ENCODE measurements around the gene FBXO36.
"Not testable (repeated sequence)": the region's sequence is repeated elsewhere in the genome, so short reads cannot be mapped to it uniquely, and the experiment has no call there.

FBXO36 gene

GRCh38 chr2:229927817-229928321 is 5.6 kb downstream of the FBXO36 start:
- Mint-ChIP-seq H3K27me3 (no peaks in the 10 kb centered on the region), H3K4me1 (ENCODE audit: low read depth) (peaks cover 31% of the 10 kb centered on the region), H3K9me3 (no peaks in the 10 kb centered on the region), H3K27ac (no peak overlapping the region), H3K4me3 (no peak overlapping the region), H3K36me3 (ENCODE audit: low read depth) (no peaks in the 10 kb centered on the region)

DNA sequence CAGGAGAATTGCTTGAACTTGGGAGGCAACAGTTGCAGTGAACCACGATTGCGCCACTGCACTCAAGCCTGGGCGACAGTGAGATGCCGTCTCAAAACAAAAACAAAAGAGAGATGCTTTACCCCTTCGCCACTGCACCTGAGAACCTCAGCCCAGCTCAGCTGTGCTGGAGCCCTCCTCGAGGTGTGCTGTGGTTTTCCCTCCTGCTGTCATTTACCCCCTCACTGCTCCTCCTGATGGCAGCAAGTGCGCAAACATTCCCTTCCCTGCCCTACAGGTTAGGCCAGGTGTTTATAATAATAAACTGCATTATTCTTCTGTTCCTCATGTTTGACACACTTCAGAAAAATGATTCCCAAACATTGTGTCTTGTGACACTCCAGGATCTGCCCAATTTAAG is 8.4 kb downstream of the FBXO36 start:
- no peaks in the 10 kb centered on the region for H3K9me3 Mint-ChIP-seq
- no peak overlapping the region for H3K4me3 Mint-ChIP-seq
- H3K27me3 Mint-ChIP-seq: no peaks in the 10 kb centered on the region
- H3K27ac Mint-ChIP-seq: no peak overlapping the region
- H3K4me1 Mint-ChIP-seq (ENCODE audit: low read depth): peaks cover 13% of the 10 kb centered on the region
- H3K36me3 Mint-ChIP-seq (ENCODE audit: low read depth): no peaks in the 10 kb centered on the region

DNA sequence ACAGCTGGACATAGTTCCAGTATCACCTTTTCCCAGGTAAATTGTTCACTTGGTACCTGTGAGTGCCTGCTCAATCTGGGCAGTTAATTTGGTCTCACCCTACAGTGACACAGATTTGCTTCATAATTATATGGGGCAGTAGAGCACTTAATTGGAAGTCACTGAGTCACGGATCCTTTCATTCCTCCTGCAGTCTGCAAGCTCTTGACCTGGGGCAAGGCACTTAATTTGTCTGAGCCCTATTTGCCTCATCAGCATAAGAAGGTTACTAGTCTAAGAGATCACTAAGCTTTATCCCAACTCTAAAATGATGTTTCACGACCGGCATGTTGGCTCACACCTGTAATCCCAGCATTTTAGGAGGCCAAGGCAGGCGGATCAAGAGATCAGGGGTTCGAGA is 8.9 kb downstream of the FBXO36 start:
- peaks cover 13% of the 10 kb centered on the region for H3K4me1 Mint-ChIP-seq (ENCODE audit: low read depth)
- H3K9me3 Mint-ChIP-seq: no peaks in the 10 kb centered on the region
- H3K27me3 Mint-ChIP-seq: no peaks in the 10 kb centered on the region
- H3K27ac Mint-ChIP-seq: no peak overlapping the region
- no peaks in the 10 kb centered on the region for H3K36me3 Mint-ChIP-seq (ENCODE audit: low read depth)
- no peak overlapping the region for H3K4me3 Mint-ChIP-seq

DNA sequence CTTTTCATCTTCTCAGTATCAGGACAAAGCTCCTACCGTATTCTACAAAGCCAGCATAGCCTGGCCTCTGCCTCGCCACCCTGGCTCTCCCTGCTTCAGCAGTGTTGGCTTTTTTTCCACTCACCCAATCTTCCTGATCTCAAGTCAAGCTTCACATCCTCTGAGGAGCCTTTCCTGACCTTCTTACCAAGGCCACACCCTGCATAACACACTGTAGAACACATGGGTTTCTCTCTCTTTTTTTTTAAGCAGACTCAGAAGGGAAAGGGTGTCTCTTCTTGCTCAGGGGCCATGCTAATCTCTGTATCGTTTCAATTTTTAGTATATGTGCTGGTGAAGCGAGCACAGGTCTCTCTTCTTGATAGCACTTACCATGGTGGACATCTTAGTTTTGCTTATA is 15.2 kb downstream of the FBXO36 start:
- H3K4me3 Mint-ChIP-seq: no peak overlapping the region
- H3K27me3 Mint-ChIP-seq: no peaks in the 10 kb centered on the region
- H3K36me3 Mint-ChIP-seq (ENCODE audit: low read depth): no peaks in the 10 kb centered on the region
- no peaks in the 10 kb centered on the region for H3K9me3 Mint-ChIP-seq
- H3K4me1 Mint-ChIP-seq (ENCODE audit: low read depth): no peaks in the 10 kb centered on the region
- no peak overlapping the region for H3K27ac Mint-ChIP-seq

GRCh38 chr2:229942671-229943070 is 20.4 kb downstream of the FBXO36 start:
- Mint-ChIP-seq H3K27me3 (no peaks in the 10 kb centered on the region), H3K4me1 (ENCODE audit: low read depth) (peaks cover 11% of the 10 kb centered on the region), H3K27ac (no peak overlapping the region), H3K36me3 (ENCODE audit: low read depth) (no peaks in the 10 kb centered on the region), H3K9me3 (no peaks in the 10 kb centered on the region), H3K4me3 (no peak overlapping the region)

- H3K4me3 Mint-ChIP-seq: no peak overlapping the region
- no peaks in the 10 kb centered on the region for H3K36me3 Mint-ChIP-seq (ENCODE audit: low read depth)
- no peak overlapping the region for H3K27ac Mint-ChIP-seq
- peaks cover 13% of the 10 kb centered on the region for H3K4me1 Mint-ChIP-seq (ENCODE audit: low read depth)
- H3K9me3 Mint-ChIP-seq: no peaks in the 10 kb centered on the region
- H3K27me3 Mint-ChIP-seq: no peaks in the 10 kb centered on the region
These were observed 20.9 kb downstream of the FBXO36 start for GRCh38 chr2:229943171-229943570.

DNA sequence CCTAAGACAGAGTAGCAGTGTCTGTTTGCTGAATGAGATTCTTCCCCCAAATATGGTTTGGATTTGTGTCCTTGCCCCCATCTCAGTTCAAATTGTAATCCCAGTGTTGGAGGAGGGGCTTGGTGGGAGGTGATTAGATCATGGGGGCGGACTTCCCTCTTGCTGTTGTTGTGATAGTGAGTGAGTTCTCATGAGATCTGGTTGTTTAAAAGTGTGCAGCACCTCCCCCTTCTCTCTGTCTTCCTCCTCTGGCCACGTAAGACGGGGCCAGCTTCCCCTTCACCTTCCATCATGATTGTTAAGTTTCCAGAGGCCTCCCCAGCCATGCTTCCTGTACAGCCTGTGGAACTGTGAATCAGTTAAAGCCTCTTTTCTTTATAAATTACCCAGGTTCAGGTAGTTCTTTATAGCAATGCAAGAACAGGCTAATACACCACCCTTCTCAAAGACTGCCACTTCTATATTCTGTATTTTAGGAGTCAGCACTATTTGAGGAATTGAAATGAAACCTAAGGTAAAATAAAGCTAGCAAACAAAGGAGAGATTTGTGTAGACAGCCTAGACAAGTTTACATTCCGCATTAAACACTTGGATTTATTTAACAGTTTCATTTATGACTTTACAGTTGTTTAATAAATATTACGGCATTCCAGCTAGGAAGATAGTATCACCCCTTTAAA is 21.6 kb downstream of the FBXO36 start:
- Mint-ChIP-seq H3K27ac (no peak overlapping the region), H3K4me3 (no peak overlapping the region), H3K36me3 (ENCODE audit: low read depth) (no peaks in the 10 kb centered on the region), H3K4me1 (ENCODE audit: low read depth) (peaks cover 13% of the 10 kb centered on the region), H3K9me3 (no peaks in the 10 kb centered on the region), H3K27me3 (no peaks in the 10 kb centered on the region)

DNA sequence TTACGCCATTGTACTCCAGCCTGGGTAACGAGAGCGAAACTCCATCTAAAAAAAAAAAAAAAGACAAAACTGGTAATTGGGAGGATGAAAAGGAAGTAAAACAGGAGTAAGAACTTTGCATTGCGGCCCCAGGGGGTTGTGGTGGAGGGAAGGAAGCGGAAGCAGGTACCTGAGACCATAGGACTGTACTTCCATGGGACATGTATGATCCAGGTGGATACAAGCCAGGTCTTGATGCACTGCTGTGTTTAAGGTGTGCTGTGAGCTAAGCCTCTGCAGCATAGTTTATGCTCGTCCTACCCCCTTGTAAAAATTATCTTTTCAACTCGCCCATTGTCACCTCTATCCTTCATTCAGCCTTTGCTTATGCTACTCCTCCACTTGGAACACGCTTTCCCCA is 23.7 kb downstream of the FBXO36 start:
- no peak overlapping the region for H3K4me3 Mint-ChIP-seq
- no peaks in the 10 kb centered on the region for H3K27me3 Mint-ChIP-seq
- no peak overlapping the region for H3K27ac Mint-ChIP-seq
- H3K4me1 Mint-ChIP-seq (ENCODE audit: low read depth): peaks cover 13% of the 10 kb centered on the region
- H3K9me3 Mint-ChIP-seq: no peaks in the 10 kb centered on the region
- no peaks in the 10 kb centered on the region for H3K36me3 Mint-ChIP-seq (ENCODE audit: low read depth)

DNA sequence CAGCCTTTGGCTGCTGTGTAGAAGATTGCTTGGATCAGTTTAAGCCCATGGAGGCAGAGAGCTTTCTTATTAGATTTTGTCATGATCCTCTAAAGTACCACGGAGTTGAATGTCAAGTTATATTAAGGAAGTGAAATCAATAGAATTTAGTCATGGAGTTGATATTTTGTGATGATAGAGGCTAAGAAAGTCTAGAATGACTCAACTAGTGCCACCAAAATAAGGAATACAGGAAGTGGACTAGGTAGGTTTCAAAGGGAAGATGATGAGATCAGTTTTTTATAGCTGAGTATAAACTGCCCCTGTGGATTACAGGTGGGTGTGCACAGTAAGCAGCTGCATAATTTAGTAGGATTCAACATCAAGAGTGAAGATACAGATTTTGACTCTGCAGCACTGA is 25.2 kb downstream of the FBXO36 start:
- peaks cover 13% of the 10 kb centered on the region for H3K4me1 Mint-ChIP-seq (ENCODE audit: low read depth)
- no peak overlapping the region for H3K4me3 Mint-ChIP-seq
- no peak overlapping the region for H3K27ac Mint-ChIP-seq
- no peaks in the 10 kb centered on the region for H3K27me3 Mint-ChIP-seq
- H3K9me3 Mint-ChIP-seq: no peaks in the 10 kb centered on the region
- H3K36me3 Mint-ChIP-seq (ENCODE audit: low read depth): no peaks in the 10 kb centered on the region

DNA sequence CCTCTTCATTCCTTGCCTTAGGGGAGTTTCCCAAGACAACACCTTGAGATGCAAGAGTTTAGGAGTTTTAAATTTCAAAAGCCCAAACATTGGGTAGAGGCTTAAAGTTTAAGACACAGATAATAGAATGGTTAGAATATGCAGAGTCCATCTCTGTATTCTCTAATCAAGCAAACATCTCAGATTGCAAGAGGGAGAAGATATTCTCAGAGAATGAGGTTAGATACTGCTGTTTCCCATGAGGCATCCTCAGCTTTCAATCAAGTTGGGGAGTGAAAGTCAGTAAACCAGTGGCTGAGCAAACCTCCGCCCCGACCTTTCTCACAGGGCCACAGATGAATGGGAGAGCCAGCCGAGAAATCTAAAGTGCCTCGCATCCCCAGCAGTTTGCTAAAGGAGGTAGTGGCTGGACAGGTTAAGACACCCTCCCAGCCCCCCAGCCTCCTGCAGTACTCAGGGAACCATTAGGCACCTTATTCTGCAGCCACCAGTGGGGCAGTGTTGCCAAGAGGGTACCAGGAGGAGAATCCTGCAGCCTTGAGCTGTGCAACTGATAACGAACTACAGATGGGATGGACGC is 30.0 kb downstream of the FBXO36 start:
- H3K27me3 Mint-ChIP-seq: no peaks in the 10 kb centered on the region
- no peak overlapping the region for H3K27ac Mint-ChIP-seq
- H3K9me3 Mint-ChIP-seq: no peaks in the 10 kb centered on the region
- no peaks in the 10 kb centered on the region for H3K36me3 Mint-ChIP-seq (ENCODE audit: low read depth)
- no peak overlapping the region for H3K4me3 Mint-ChIP-seq
- peaks cover 6% of the 10 kb centered on the region for H3K4me1 Mint-ChIP-seq (ENCODE audit: low read depth)

DNA sequence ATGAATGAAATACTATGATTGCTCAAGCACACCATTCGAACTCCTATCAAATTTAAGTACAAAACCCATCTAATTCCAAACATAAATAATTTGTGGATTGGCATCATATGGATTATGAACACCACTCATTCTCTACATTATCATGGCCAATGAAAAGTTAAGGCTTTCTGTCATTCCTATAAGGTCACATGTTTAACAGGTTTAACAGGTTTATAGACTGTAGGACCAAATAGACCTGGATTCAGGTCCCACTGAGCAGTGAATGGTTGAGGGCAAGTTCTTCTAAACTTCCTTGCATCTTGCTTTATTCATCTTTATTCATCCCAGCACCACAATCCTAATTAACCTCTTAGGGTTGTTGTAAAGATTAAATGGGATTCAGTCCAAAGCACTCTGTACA is 33.4 kb downstream of the FBXO36 start:
- Mint-ChIP-seq H3K4me1 (ENCODE audit: low read depth) (no peaks in the 10 kb centered on the region), H3K27me3 (no peaks in the 10 kb centered on the region), H3K27ac (no peak overlapping the region), H3K9me3 (no peaks in the 10 kb centered on the region), H3K36me3 (ENCODE audit: low read depth) (no peaks in the 10 kb centered on the region), H3K4me3 (no peak overlapping the region)

GRCh38 chr2:229956491-229956890 is 34.2 kb downstream of the FBXO36 start:
- Mint-ChIP-seq H3K27me3 (no peaks in the 10 kb centered on the region), H3K36me3 (ENCODE audit: low read depth) (no peaks in the 10 kb centered on the region), H3K27ac (no peak overlapping the region), H3K4me3 (no peak overlapping the region), H3K4me1 (ENCODE audit: low read depth) (no peaks in the 10 kb centered on the region), H3K9me3 (no peaks in the 10 kb centered on the region)

DNA sequence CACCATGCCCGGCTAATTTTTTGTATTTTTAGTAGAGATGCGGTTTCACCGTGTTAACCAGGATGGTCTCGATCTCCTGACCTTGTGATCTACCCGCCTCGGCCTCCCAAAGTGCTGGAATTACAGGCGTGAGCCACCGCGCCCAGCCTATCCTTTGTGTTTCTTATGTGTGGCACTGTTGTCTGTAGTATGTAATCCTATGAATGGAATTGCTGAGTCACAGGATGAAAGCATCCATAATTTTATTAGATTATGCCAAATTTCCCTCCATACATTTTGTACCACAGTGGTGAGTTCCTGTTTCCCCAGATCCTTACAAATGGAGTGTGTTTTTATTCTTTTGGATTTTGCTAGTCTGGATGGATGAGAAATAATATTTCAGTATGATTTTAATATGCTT is 41.3 kb downstream of the FBXO36 start:
- not testable (repeated sequence) for H3K27ac Mint-ChIP-seq; H3K4me1 Mint-ChIP-seq (ENCODE audit: low read depth); H3K27me3 Mint-ChIP-seq; H3K9me3 Mint-ChIP-seq; H3K4me3 Mint-ChIP-seq; H3K36me3 Mint-ChIP-seq (ENCODE audit: low read depth)

GRCh38 chr2:229969921-229970320 is 47.6 kb downstream of the FBXO36 start:
- no peaks in the 10 kb centered on the region for H3K36me3 Mint-ChIP-seq (ENCODE audit: low read depth)
- no peaks in the 10 kb centered on the region for H3K4me1 Mint-ChIP-seq (ENCODE audit: low read depth)
- no peaks in the 10 kb centered on the region for H3K27me3 Mint-ChIP-seq
- H3K9me3 Mint-ChIP-seq: no peaks in the 10 kb centered on the region
- no peak overlapping the region for H3K27ac Mint-ChIP-seq
- H3K4me3 Mint-ChIP-seq: no peak overlapping the region

GRCh38 chr2:229970406-229970805 is 48.1 kb downstream of the FBXO36 start:
- Mint-ChIP-seq H3K36me3 (ENCODE audit: low read depth) (no peaks in the 10 kb centered on the region), H3K27ac (no peak overlapping the region), H3K4me1 (ENCODE audit: low read depth) (no peaks in the 10 kb centered on the region), H3K27me3 (no peaks in the 10 kb centered on the region), H3K9me3 (no peaks in the 10 kb centered on the region), H3K4me3 (no peak overlapping the region)

DNA sequence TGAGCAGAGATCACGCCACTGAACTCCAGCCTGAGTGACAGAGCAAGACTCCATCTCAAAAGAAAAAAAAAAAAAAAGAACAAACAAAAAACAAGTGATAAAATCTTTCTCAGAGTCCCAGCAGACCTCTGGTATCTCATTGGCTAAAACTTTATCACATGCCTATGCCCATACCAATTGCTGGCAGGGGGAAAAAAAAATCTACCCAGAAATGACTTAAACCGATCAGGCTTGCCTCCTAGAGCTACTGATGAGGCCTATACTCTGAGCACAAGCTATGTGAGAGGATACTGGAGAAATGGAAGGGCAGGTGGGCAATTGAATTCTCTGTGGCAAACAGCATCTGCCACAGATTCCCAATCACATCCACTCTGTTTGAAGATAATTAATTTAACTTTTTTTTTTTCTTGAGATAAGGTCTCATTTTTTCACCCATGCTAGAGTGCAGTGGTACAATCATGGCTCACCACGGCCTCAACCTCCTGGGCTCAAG is 49.0 kb downstream of the FBXO36 start:
- no peak overlapping the region for H3K27ac Mint-ChIP-seq
- H3K4me3 Mint-ChIP-seq: no peak overlapping the region
- no peaks in the 10 kb centered on the region for H3K4me1 Mint-ChIP-seq (ENCODE audit: low read depth)
- H3K36me3 Mint-ChIP-seq (ENCODE audit: low read depth): no peaks in the 10 kb centered on the region
- no peaks in the 10 kb centered on the region for H3K9me3 Mint-ChIP-seq
- H3K27me3 Mint-ChIP-seq: no peaks in the 10 kb centered on the region
